HUES6 (cell line): ENCODE measurements around the gene AIP.

Source experiments
- H3K27ac ChIP-seq: 2 replicates; pipeline ENCODE4 v1.7.0; 2013; ENCODE audit warnings: low read depth, mild to moderate bottlenecking, low read length, inconsistent platforms
- H3K27me3 ChIP-seq: 2 replicates; pipeline ENCODE4 v1.6.1; 2013; ENCODE audit warnings: low read length; ENCODE audit not compliant: control insufficient read depth, insufficient read depth
- H3K36me3 ChIP-seq: 2 replicates; pipeline ENCODE4 v1.6.1; 2013; ENCODE audit warnings: low read length; ENCODE audit not compliant: control insufficient read depth, insufficient read depth
- H3K4me1 ChIP-seq: 2 replicates; pipeline ENCODE4 v1.6.1; 2013; ENCODE audit warnings: low read length; ENCODE audit not compliant: control insufficient read depth, insufficient read depth
- H3K4me3 ChIP-seq: 2 replicates; pipeline ENCODE4 v1.5.1; 2013; ENCODE audit warnings: low read depth, low read length
- H3K9ac ChIP-seq: one replicate; pipeline ENCODE4 v1.6.1; 2013; ENCODE audit warnings: mild to moderate bottlenecking, low read length
- H3K9me3 ChIP-seq: 2 replicates; pipeline ENCODE4 v1.6.1; 2013; ENCODE audit warnings: low read depth, low read length; ENCODE audit not compliant: control insufficient read depth, insufficient read depth

The AIP gene

GRCh38 chr11:67489885-67490726, 7.3 kb downstream of the AIP start:
- Histone ChIP-seq H3K9me3 (no peaks in the 10 kb centered on the region), H3K4me3 (no peak overlapping the region), H3K9ac (no peak overlapping the region), H3K36me3 (peaks cover 53% of the 10 kb centered on the region), H3K27ac (no peak overlapping the region), H3K27me3 (no peaks in the 10 kb centered on the region), H3K4me1 (no peaks in the 10 kb centered on the region)

- H3K27ac ChIP-seq = no peak overlapping the region
- H3K27me3 ChIP-seq = no peaks in the 10 kb centered on the region
- H3K36me3 ChIP-seq = peaks cover 57% of the 10 kb centered on the region
- no peaks in the 10 kb centered on the region for H3K4me1 ChIP-seq
- H3K4me3 ChIP-seq = no peak overlapping the region
- H3K9me3 ChIP-seq = no peaks in the 10 kb centered on the region
- H3K9ac ChIP-seq = no peak overlapping the region
These were observed 7.9 kb downstream of the AIP start for GRCh38 chr11:67490727-67491065.

- Histone ChIP-seq H3K4me1 (no peaks in the 10 kb centered on the region), H3K27me3 (no peaks in the 10 kb centered on the region), H3K4me3 (no peak overlapping the region), H3K9me3 (no peaks in the 10 kb centered on the region), H3K36me3 (peaks cover 64% of the 10 kb centered on the region), H3K27ac (no peak overlapping the region), H3K9ac (no peak overlapping the region)
These were observed 8.6 kb downstream of the AIP start for GRCh38 chr11:67491276-67492068.

- H3K27me3 ChIP-seq = no peaks in the 10 kb centered on the region
- H3K9me3 ChIP-seq = no peaks in the 10 kb centered on the region
- H3K36me3 ChIP-seq = peaks cover 70% of the 10 kb centered on the region
- no peak overlapping the region for H3K27ac ChIP-seq
- H3K9ac ChIP-seq = no peak overlapping the region
- no peaks in the 10 kb centered on the region for H3K4me1 ChIP-seq
- no peak overlapping the region for H3K4me3 ChIP-seq
These were observed 9.4 kb downstream of the AIP start for GRCh38 chr11:67492069-67492727.

GRCh38 chr11:67492801-67493547, 10.1 kb downstream of the AIP start:
- H3K27ac ChIP-seq = no peak overlapping the region

GRCh38 chr11:67493548-67494370, 10.9 kb downstream of the AIP start:
- no peaks in the 10 kb centered on the region for H3K4me1 ChIP-seq
- no peak overlapping the region for H3K27ac ChIP-seq
- peaks cover 81% of the 10 kb centered on the region for H3K36me3 ChIP-seq
- no peak overlapping the region for H3K9ac ChIP-seq
- no peaks in the 10 kb centered on the region for H3K9me3 ChIP-seq
- no peaks in the 10 kb centered on the region for H3K27me3 ChIP-seq
- H3K4me3 ChIP-seq = no peak overlapping the region

More at GRCh38 chr11:67492801-67493547, 10.1 kb downstream of the AIP start:
- no peaks in the 10 kb centered on the region for H3K27me3 ChIP-seq
- no peaks in the 10 kb centered on the region for H3K9me3 ChIP-seq
- peaks cover 75% of the 10 kb centered on the region for H3K36me3 ChIP-seq
- H3K9ac ChIP-seq = no peak overlapping the region
- no peaks in the 10 kb centered on the region for H3K4me1 ChIP-seq
- no peak overlapping the region for H3K4me3 ChIP-seq

- Histone ChIP-seq H3K4me3 (no peak overlapping the region), H3K27ac (no peak overlapping the region), H3K9ac (no peak overlapping the region), H3K27me3 (no peaks in the 10 kb centered on the region), H3K9me3 (no peaks in the 10 kb centered on the region), H3K4me1 (no peaks in the 10 kb centered on the region), H3K36me3 (peaks cover 79% of the 10 kb centered on the region)
These were observed 11.8 kb downstream of the AIP start for GRCh38 chr11:67494371-67495233.

- Histone ChIP-seq H3K36me3 (peaks cover 73% of the 10 kb centered on the region), H3K9ac (no peak overlapping the region)
These were observed 12.6 kb downstream of the AIP start for GRCh38 chr11:67495234-67496005.

GRCh38 chr11:67496113-67496512, 13.3 kb downstream of the AIP start:
- no peak overlapping the region for H3K4me3 ChIP-seq
- peaks cover 73% of the 10 kb centered on the region for H3K36me3 ChIP-seq
- no peak overlapping the region for H3K27ac ChIP-seq
- no peaks in the 10 kb centered on the region for H3K27me3 ChIP-seq
- no peaks in the 10 kb centered on the region for H3K4me1 ChIP-seq
- H3K9me3 ChIP-seq = no peaks in the 10 kb centered on the region
- H3K9ac ChIP-seq = no peak overlapping the region

More at GRCh38 chr11:67495234-67496005, 12.6 kb downstream of the AIP start:
- Histone ChIP-seq H3K4me3 (no peak overlapping the region), H3K27me3 (no peaks in the 10 kb centered on the region), H3K27ac (no peak overlapping the region), H3K4me1 (no peaks in the 10 kb centered on the region), H3K9me3 (no peaks in the 10 kb centered on the region)
